ENCODE data around the gene LRRC56. TPM values are rescaled to one million over a fixed set of nuclear protein-coding genes. Genes with fewer than 3 reads are reported as not detected.

Gene LRRC56
- total RNA-seq, 4 donors from 2014 or later: 2.3 to 8.4 (median 3.1) TPM

GRCh38 chr11:520428-521176, 16.7 kb upstream of the LRRC56 start:
- no peak overlapping the region for H3K27ac ChIP-seq
- H3K36me3 ChIP-seq: no peaks in the 10 kb centered on the region
- TF ChIP-seq POLR2A (IDR thresholded peaks at IDR 0.05) (no peak), EP300 (IDR thresholded peaks at IDR 0.05; ENCODE audit: low read depth) (no peak), POLR2AphosphoS5 (IDR thresholded peaks at IDR 0.05) (no peak), CTCF (IDR thresholded peaks at IDR 0.05) (no peak)
- intact Hi-C loops (cut with DNase I; ENCODE audit: low total_unique reads): no loop called here
- H3K4me3 ChIP-seq: no peak overlapping the region
- no peak for DNase-seq
- H3K9me3 ChIP-seq: peaks cover 0 to 7% of the 10 kb centered on the region in 2 donors
- in situ Hi-C loops (cut with MboI; ENCODE audit: low pct_ligation_motif_present in 1 of 4, low pct_unique_long_range_greater_than_20kb in 1 of 4, low sequenced_read_pairs in 3 of 4): no loop called here
- 93% methylated on average over 39 of the region's 39 CpGs; no CpG with 5 or more reads in 1 of the 2 donors for WGBS, 2 donors (ENCODE audit: low coverage in 1 of 2)
- H3K4me1 ChIP-seq: peaks cover 0 to 12% (median 4%) of the 10 kb centered on the region in 4 donors
- H3K27me3 ChIP-seq: no peaks in the 10 kb centered on the region

DNA sequence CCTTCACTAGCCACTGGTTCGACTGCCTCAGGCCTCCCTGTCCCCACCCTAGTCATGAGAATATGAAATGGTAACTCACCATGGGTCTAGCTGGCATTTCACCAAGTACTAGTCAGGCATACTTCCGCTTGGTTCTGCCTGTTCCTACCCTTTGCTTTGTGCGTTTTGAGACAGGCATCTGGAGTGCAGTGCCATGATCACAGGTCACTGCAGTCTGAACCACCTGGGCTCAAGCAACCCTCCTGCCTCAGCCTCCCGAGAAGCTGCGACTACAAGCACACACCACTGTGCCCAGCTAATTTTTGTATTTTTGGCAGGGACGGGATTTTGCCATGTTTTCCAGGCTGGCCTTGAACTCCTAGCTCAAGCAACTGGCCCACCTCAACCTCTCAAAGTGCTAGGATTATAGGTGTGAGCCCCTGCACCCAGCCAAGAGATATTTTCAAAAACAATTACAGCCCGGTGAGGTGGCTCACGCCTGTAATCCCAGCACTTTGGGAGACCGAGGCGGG, 16.1 kb upstream of the LRRC56 start:
- H3K36me3 ChIP-seq: no peaks in the 10 kb centered on the region
- H3K27me3 ChIP-seq: no peaks in the 10 kb centered on the region
- no peak overlapping the region for H3K4me3 ChIP-seq
- no peak overlapping the region for H3K27ac ChIP-seq
- in situ Hi-C loops (cut with MboI; ENCODE audit: low pct_ligation_motif_present in 1 of 4, low pct_unique_long_range_greater_than_20kb in 1 of 4, low sequenced_read_pairs in 3 of 4): no loop called here
- TF ChIP-seq POLR2A (IDR thresholded peaks at IDR 0.05) (no peak), POLR2AphosphoS5 (IDR thresholded peaks at IDR 0.05) (no peak)
- peaks cover 0 to 6% of the 10 kb centered on the region in 2 donors for H3K9me3 ChIP-seq
- intact Hi-C loops (cut with DNase I; ENCODE audit: low total_unique reads): no loop called here
- H3K4me1 ChIP-seq: peaks cover 0 to 12% (median 4%) of the 10 kb centered on the region in 4 donors
- DNase-seq: no peak
- WGBS, 2 donors (ENCODE audit: low coverage in 1 of 2): 95 to 100% methylated on average over 4 to 10 of the region's 10 CpGs

DNA sequence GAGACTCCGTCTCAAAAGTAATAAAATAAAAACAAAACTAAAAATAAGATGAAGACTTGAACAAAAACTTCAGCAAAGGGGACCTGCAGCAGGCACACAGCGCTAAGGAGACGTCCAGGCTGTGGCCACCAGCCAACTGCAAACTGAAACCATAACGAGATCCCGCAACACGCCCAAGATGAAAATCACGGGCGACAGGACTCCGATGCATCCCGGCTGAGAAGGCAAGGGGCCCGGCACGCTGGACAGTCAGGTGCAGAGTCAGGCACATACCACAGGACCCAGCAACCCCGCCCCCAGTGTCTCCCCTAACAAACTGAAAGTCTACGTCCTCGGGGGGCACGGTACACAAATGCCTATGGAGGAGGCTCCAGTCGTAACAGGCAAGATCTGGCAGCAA, 11.1 kb upstream of the LRRC56 start:
- intact Hi-C loops (cut with DNase I; ENCODE audit: low total_unique reads): no loop called here
- DNase-seq: no peak
- Histone ChIP-seq H3K4me1 (no peaks in the 10 kb centered on the region), H3K27me3 (no peaks in the 10 kb centered on the region), H3K27ac (no peak overlapping the region), H3K4me3 (peak overlapping the region in 1 of 4 donors; percentile 5), H3K36me3 (no peaks in the 10 kb centered on the region), H3K9me3 (no peaks in the 10 kb centered on the region)
- TF ChIP-seq POLR2A (IDR thresholded peaks at IDR 0.05) (no peak), EP300 (IDR thresholded peaks at IDR 0.05; ENCODE audit: low read depth) (no peak), CTCF (IDR thresholded peaks at IDR 0.05) (no peak), POLR2AphosphoS5 (IDR thresholded peaks at IDR 0.05) (no peak)
- WGBS, 2 donors (ENCODE audit: low coverage in 1 of 2): 73 to 80% methylated on average over 2 to 17 of the region's 17 CpGs
- in situ Hi-C loops (cut with MboI; ENCODE audit: low pct_ligation_motif_present in 1 of 4, low pct_unique_long_range_greater_than_20kb in 1 of 4, low sequenced_read_pairs in 3 of 4): no loop called here

- no peak overlapping the region for H3K27ac ChIP-seq
- WGBS, 2 donors (ENCODE audit: low coverage in 1 of 2): 87% methylated on average over 30 of the region's 30 CpGs; no CpG with 5 or more reads in 1 of the 2 donors
- in situ Hi-C loops (cut with MboI; ENCODE audit: low pct_ligation_motif_present in 1 of 4, low pct_unique_long_range_greater_than_20kb in 1 of 4, low sequenced_read_pairs in 3 of 4) (no loop called here), intact Hi-C loops (cut with DNase I; ENCODE audit: low total_unique reads) (no loop called here)
- H3K9me3 ChIP-seq: no peaks in the 10 kb centered on the region
- peaks cover 0 to under 1% (median 0%) of the 10 kb centered on the region in 4 donors for H3K4me1 ChIP-seq
- no peak overlapping the region for H3K4me3 ChIP-seq
- TF ChIP-seq POLR2AphosphoS5 (IDR thresholded peaks at IDR 0.05) (no peak), EP300 (IDR thresholded peaks at IDR 0.05; ENCODE audit: low read depth) (no peak), POLR2A (IDR thresholded peaks at IDR 0.05) (no peak), CTCF (IDR thresholded peaks at IDR 0.05) (no peak)
- no peak for DNase-seq
- H3K27me3 ChIP-seq: no peaks in the 10 kb centered on the region
- H3K36me3 ChIP-seq: no peaks in the 10 kb centered on the region
Measured at GRCh38 chr11:528166-528814, 9.0 kb upstream of the LRRC56 start.

All from transverse colon (tissue), 4 donors.